Aorta (tissue), 5 donors: ENCODE results near the gene CACFD1. TPM values are rescaled to one million over a fixed set of nuclear protein-coding genes. Genes with fewer than 3 reads are reported as not detected.

Experiments used
- ATAC-seq: fragments of 200-7000 bp; cut with Tn5 transposase; one replicate; pipeline ENCODE4 v1.9.1; 2022; ENCODE audit warnings: moderate library complexity; ENCODE audit not compliant: low FRiP score
- DNase-seq, 2 donors: peaks; one replicate each; pipeline ENCODE4 v3.0.0-alpha.2; 2020
- H3K27ac ChIP-seq, 2 donors: one replicate each; pipeline ENCODE4 v1.5.1; 2013; ENCODE audit warnings: low read length in 2 of 2, mild to moderate bottlenecking in 2 of 2, moderate library complexity in 2 of 2, control low read depth in 1 of 2, inconsistent platforms in 1 of 2, low read depth in 1 of 2
- H3K27me3 ChIP-seq, 2 donors: one replicate each; pipeline ENCODE4 v1.6.1; 2013; ENCODE audit warnings: control low read depth in 1 of 2, low read length in 1 of 2, mild to moderate bottlenecking in 1 of 2, moderate library complexity in 1 of 2; ENCODE audit not compliant: insufficient read depth in 2 of 2, control insufficient read depth in 1 of 2
- H3K36me3 ChIP-seq, 2 donors: one replicate each; pipeline ENCODE4 v1.6.1; 2013; ENCODE audit warnings: control low read depth in 1 of 2, low read length in 1 of 2, mild to moderate bottlenecking in 1 of 2; ENCODE audit not compliant: insufficient read depth in 2 of 2, control insufficient read depth in 1 of 2
- H3K4me1 ChIP-seq, 2 donors: one replicate each; pipeline ENCODE4 v1.6.1; 2013; ENCODE audit warnings: low read length in 2 of 2, control low read depth in 1 of 2, mild to moderate bottlenecking in 1 of 2, moderate library complexity in 1 of 2; ENCODE audit not compliant: insufficient read depth in 2 of 2, control insufficient read depth in 1 of 2
- H3K4me3 ChIP-seq, 2 donors: one replicate each; pipeline ENCODE4 v1.5.1; 2013; ENCODE audit warnings: low read length in 2 of 2, control low read depth in 1 of 2, mild to moderate bottlenecking in 1 of 2
- H3K9me3 ChIP-seq: one replicate; pipeline ENCODE4 v1.6.1; 2013; ENCODE audit warnings: mild to moderate bottlenecking, low read length; ENCODE audit not compliant: control insufficient read depth
- WGBS, 2 donors: extraction: QIAGEN DNeasy Blood & Tissue Kit; methylation state at CpG; one replicate each; pipeline ENCODE4 v1.1.7; 2013; 5-methylcytosine and 5-hydroxymethylcytosine counted together
- intact Hi-C, 2 donors: fragments of 100-400 bp; cut with DNase I; formaldehyde crosslinking; loops; one replicate each; pipeline versions ENCODE4 v1.14.2 to v1.15.0; 2022
- polyA plus RNA-seq, 2 donors: library from polyadenylated mRNA; stranded (reverse); fragments of 200-250 nt; gene quantifications; one replicate each; pipeline ENCODE4 v1.2.3, GENCODE V29; 2013
- total RNA-seq, 2 donors: library from RNA; stranded (reverse); fragmentation: NEBNext Ultra II Directional; extraction: Animal tissue kit (Norgen Biotek cat#: 25700); gene quantifications; one replicate each; pipeline ENCODE4 v1.2.1, GENCODE V29; 2021
- donor health status: healthy with polysubstance abuse.
- donor health status: Bipolar disorder and iron deficiency.
- donor health status: DM: no; HTN: no; CAD: no.
- donor health status: DM: no; HTN: no; CAD: no.
- donor health status: DM: yes; HTN: yes; CAD: no.

The CACFD1 gene
- total and polyA plus RNA-seq, 4 donors = 8.1 to 15.9 (median 13.0) TPM

- intact Hi-C loops = no loop called here
- H3K36me3 ChIP-seq = no peaks in the 10 kb centered on the region
- 78 to 84% methylated on average over 16 of the region's 16 CpGs for whole genome bisulfite sequencing, 2 donors
Measured at GRCh38 chr9:133436681-133437080, 23.1 kb upstream of the CACFD1 start.

GRCh38 chr9:133437753-133438531, 21.8 kb upstream of the CACFD1 start:
- 92 to 94% methylated on average over 20 of the region's 20 CpGs for WGBS, 2 donors
- intact Hi-C loops = no loop called here
- no peaks in the 10 kb centered on the region for H3K4me1 ChIP-seq
- ATAC-seq (no peak), DNase-seq (no peak)
- H3K36me3 ChIP-seq = no peaks in the 10 kb centered on the region
- H3K27ac ChIP-seq = no peak overlapping the region
- H3K9me3 ChIP-seq = no peaks in the 10 kb centered on the region
- H3K4me3 ChIP-seq = no peak overlapping the region
- H3K27me3 ChIP-seq = no peaks in the 10 kb centered on the region

More at GRCh38 chr9:133436681-133437080, 23.1 kb upstream of the CACFD1 start:
- H3K4me3 ChIP-seq = no peak overlapping the region
- DNase-seq (no peak), ATAC-seq (no peak)
- no peaks in the 10 kb centered on the region for H3K4me1 ChIP-seq
- no peaks in the 10 kb centered on the region for H3K9me3 ChIP-seq
- H3K27me3 ChIP-seq = no peaks in the 10 kb centered on the region
- H3K27ac ChIP-seq = no peak overlapping the region

GRCh38 chr9:133439337-133439736, 20.4 kb upstream of the CACFD1 start:
- H3K9me3 ChIP-seq = no peaks in the 10 kb centered on the region
- no peaks in the 10 kb centered on the region for H3K27me3 ChIP-seq
- ATAC-seq (no peak), DNase-seq (no peak)
- no peak overlapping the region for H3K27ac ChIP-seq
- H3K4me3 ChIP-seq = no peak overlapping the region
- WGBS, 2 donors = 82 to 84% methylated on average over 4 of the region's 4 CpGs
- intact Hi-C loops = no loop called here
- H3K36me3 ChIP-seq = no peaks in the 10 kb centered on the region
- no peaks in the 10 kb centered on the region for H3K4me1 ChIP-seq

GRCh38 chr9:133440874-133441273, 18.9 kb upstream of the CACFD1 start:
- no peak overlapping the region for H3K27ac ChIP-seq
- H3K9me3 ChIP-seq = no peaks in the 10 kb centered on the region
- no peak overlapping the region for H3K4me3 ChIP-seq
- ATAC-seq = no peak
- intact Hi-C loops = no loop called here
- H3K36me3 ChIP-seq = no peaks in the 10 kb centered on the region
- no peaks in the 10 kb centered on the region for H3K27me3 ChIP-seq
- DNase-seq = no peak
- no peaks in the 10 kb centered on the region for H3K4me1 ChIP-seq
- 89 to 93% methylated on average over 12 of the region's 12 CpGs for whole genome bisulfite sequencing, 2 donors

GRCh38 chr9:133441571-133441970, 18.2 kb upstream of the CACFD1 start:
- no peak overlapping the region for H3K27ac ChIP-seq
- intact Hi-C loops = no loop called here

GRCh38 chr9:133443248-133443647, 16.5 kb upstream of the CACFD1 start:
- 91 to 93% methylated on average over 15 of the region's 15 CpGs for WGBS, 2 donors
- H3K9me3 ChIP-seq = no peaks in the 10 kb centered on the region
- intact Hi-C loops = no loop called here

More at GRCh38 chr9:133441571-133441970, 18.2 kb upstream of the CACFD1 start:
- DNase-seq = no peak
- WGBS, 2 donors = 52 to 55% methylated on average over 5 of the region's 5 CpGs
- no peak for ATAC-seq
- H3K4me3 ChIP-seq = no peak overlapping the region
- no peaks in the 10 kb centered on the region for H3K36me3 ChIP-seq
- no peaks in the 10 kb centered on the region for H3K9me3 ChIP-seq
- no peaks in the 10 kb centered on the region for H3K27me3 ChIP-seq
- H3K4me1 ChIP-seq = no peaks in the 10 kb centered on the region

GRCh38 chr9:133443982-133444381, 15.8 kb upstream of the CACFD1 start:
- Histone ChIP-seq H3K27ac (no peak overlapping the region), H3K4me1 (no peaks in the 10 kb centered on the region), H3K36me3 (no peaks in the 10 kb centered on the region), H3K9me3 (no peaks in the 10 kb centered on the region), H3K27me3 (no peaks in the 10 kb centered on the region), H3K4me3 (no peak overlapping the region)
- DNase-seq = no peak
- intact Hi-C loops = no loop called here
- 88 to 89% methylated on average over 8 of the region's 8 CpGs for WGBS, 2 donors
- ATAC-seq = no peak

More at GRCh38 chr9:133443248-133443647, 16.5 kb upstream of the CACFD1 start:
- ATAC-seq (no peak), DNase-seq (no peak)
- H3K27ac ChIP-seq = no peak overlapping the region
- H3K4me3 ChIP-seq = no peak overlapping the region
- H3K36me3 ChIP-seq = no peaks in the 10 kb centered on the region
- H3K27me3 ChIP-seq = no peaks in the 10 kb centered on the region
- no peaks in the 10 kb centered on the region for H3K4me1 ChIP-seq

GRCh38 chr9:133445293-133445969, 14.3 kb upstream of the CACFD1 start:
- 81% methylated on average over 22 to 23 of the region's 23 CpGs for WGBS, 2 donors

More at GRCh38 chr9:133445293-133445969, 14.3 kb upstream of the CACFD1 start:
- ATAC-seq (no peak), DNase-seq (no peak)
- Histone ChIP-seq H3K4me3 (no peak overlapping the region), H3K27ac (no peak overlapping the region), H3K9me3 (no peaks in the 10 kb centered on the region), H3K27me3 (no peaks in the 10 kb centered on the region), H3K36me3 (no peaks in the 10 kb centered on the region), H3K4me1 (no peaks in the 10 kb centered on the region)
- intact Hi-C loops = no loop called here
